Esophagus squamous epithelium (tissue), 5 donors: ENCODE results near the gene HS3ST2. TPM values are rescaled to one million over a fixed set of nuclear protein-coding genes. Genes with fewer than 3 reads are reported as not detected.
"Not testable (repeated sequence)": the region's sequence is repeated elsewhere in the genome, so short reads cannot be mapped to it uniquely, and the experiment has no call there.

ENCODE experiments used
- DNase-seq: peaks from one replicate; lab custom pipeline; 2025; lab: John Stamatoyannopoulos, UW
- H3K27ac ChIP-seq, 4 donors: fragments of 200-600 bp; sonication (generic); one replicate each; pipeline ENCODE4 v1.5.1; 2016 to 2019; ENCODE audit warnings: mild to moderate bottlenecking in 1 of 4
- H3K27me3 ChIP-seq, 4 donors: fragments of 200-600 bp; sonication (generic); 1 replicate in 3 of 4; 2 replicates in 1 of 4; pipeline versions ENCODE4 v1.5.1 to v1.6.0; 2017 to 2021; ENCODE audit warnings: antibody characterized with exemption in 1 of 4
- H3K36me3 ChIP-seq, 3 donors: fragments of 200-600 bp; sonication (generic); one replicate each; pipeline ENCODE4 v1.5.1; 2016 to 2019
- H3K4me1 ChIP-seq, 3 donors: fragments of 200-600 bp; sonication (generic); one replicate each; pipeline ENCODE4 v1.5.1; 2017 to 2019
- H3K4me3 ChIP-seq, 4 donors: fragments of 200-600 bp; sonication (generic); 1 replicate in 3 of 4; 2 replicates in 1 of 4; pipeline ENCODE4 v1.5.1; 2016 to 2019; ENCODE audit warnings: mild to moderate bottlenecking in 2 of 4, moderate library complexity in 1 of 4
- H3K9me3 ChIP-seq, 3 donors: fragments of 200-600 bp; sonication (generic); one replicate each; pipeline ENCODE4 v1.5.1; 2016 to 2019
- CTCF ChIP-seq, 6 experiments: fragments of 450-650 bp in 4 of 6; fragments of 200-600 bp in 2 of 6; sonication (generic) in 2 of 6; IDR thresholded peaks; one replicate each; pipeline ENCODE4 v1.5.1; 2016 to 2019; ENCODE audit warnings: antibody characterized with exemption in 6 of 6, mild to moderate bottlenecking in 4 of 6, moderate library complexity in 4 of 6
- POLR2A ChIP-seq, 4 donors: fragments of 450-650 bp; IDR thresholded peaks; one replicate each; pipeline ENCODE4 v1.6.1; 2017; ENCODE audit warnings: antibody characterized with exemption in 4 of 4, mild to moderate bottlenecking in 4 of 4, moderate library complexity in 3 of 4
- WGBS, 2 donors: methylation state at CpG; one replicate each; pipeline ENCODE4 v1.1.5; 2018; 5-methylcytosine and 5-hydroxymethylcytosine counted together
- intact Hi-C: fragments of 100-400 bp; cut with DNase I; formaldehyde crosslinking; loops from one replicate; pipeline ENCODE4 v1.15.0; 2022
- total RNA-seq, 4 donors: library from RNA; depleted of rRNA; stranded (reverse); fragments of >200 nt; gene quantifications; one replicate each; pipeline ENCODE4 v1.1.0, GENCODE V29; 2016
- donor health status: DM: yes; HTN: yes; CAD: no.

Gene HS3ST2
- total RNA-seq, 4 donors from 2014 or later, result 0.12 to 0.76 (median 0.30) TPM; not detected in 1

GRCh38 chr16:22888791-22889190 lies 74.8 kb downstream of the HS3ST2 start:
- 26 to 40% methylated on average over 4 of the region's 4 CpGs for WGBS, 2 donors
- TF ChIP-seq CTCF (IDR thresholded peaks at IDR 0.05) (no peak), POLR2A (IDR thresholded peaks at IDR 0.05) (no peak)
- H3K9me3 ChIP-seq, result no peaks in the 10 kb centered on the region

GRCh38 chr16:22890976-22891375 lies 77.0 kb downstream of the HS3ST2 start:
- DNase-seq, result no peak
- H3K9me3 ChIP-seq, result no peaks in the 10 kb centered on the region
- H3K27ac ChIP-seq, result no peak overlapping the region
- no peaks in the 10 kb centered on the region for H3K36me3 ChIP-seq
- H3K4me3 ChIP-seq, result no peak overlapping the region
- no peaks in the 10 kb centered on the region for H3K4me1 ChIP-seq
- intact Hi-C loops, result no loop called here
- 71 to 73% methylated on average over 7 of the region's 7 CpGs for WGBS, 2 donors
- no peak for TF ChIP-seq CTCF (IDR thresholded peaks at IDR 0.05)
- no peak for TF ChIP-seq POLR2A (IDR thresholded peaks at IDR 0.05)
- peaks cover 0 to 28% (median 0%) of the 10 kb centered on the region in 4 donors for H3K27me3 ChIP-seq

More at GRCh38 chr16:22888791-22889190, 74.8 kb downstream of the HS3ST2 start:
- H3K27me3 ChIP-seq, result peaks cover 0 to 17% (median 0%) of the 10 kb centered on the region in 4 donors
- DNase-seq, result no peak
- H3K36me3 ChIP-seq, result no peaks in the 10 kb centered on the region
- H3K27ac ChIP-seq, result no peak overlapping the region
- no peak overlapping the region for H3K4me3 ChIP-seq
- intact Hi-C loops, result no loop called here
- no peaks in the 10 kb centered on the region for H3K4me1 ChIP-seq

GRCh38 chr16:22897184-22897583 lies 83.2 kb downstream of the HS3ST2 start:
- Histone ChIP-seq H3K4me3 (no peak overlapping the region), H3K9me3 (no peaks in the 10 kb centered on the region), H3K27ac (no peak overlapping the region), H3K4me1 (peaks cover 0 to 9% (median 3%) of the 10 kb centered on the region in 3 donors), H3K36me3 (no peaks in the 10 kb centered on the region), H3K27me3 (peaks cover 0 to 69% (median 0%) of the 10 kb centered on the region in 4 donors)
- DNase-seq, result no peak
- intact Hi-C loops, result no loop called here
- 36 to 59% methylated on average over 1 of the region's 1 CpG for WGBS, 2 donors
- TF ChIP-seq POLR2A (IDR thresholded peaks at IDR 0.05) (no peak), CTCF (IDR thresholded peaks at IDR 0.05) (no peak)

GRCh38 chr16:22898131-22898530 lies 84.2 kb downstream of the HS3ST2 start:
- no peaks in the 10 kb centered on the region for H3K9me3 ChIP-seq
- peaks cover 0 to 76% (median 0%) of the 10 kb centered on the region in 4 donors for H3K27me3 ChIP-seq
- no peaks in the 10 kb centered on the region for H3K36me3 ChIP-seq
- TF ChIP-seq POLR2A (IDR thresholded peaks at IDR 0.05) (no peak), CTCF (IDR thresholded peaks at IDR 0.05) (no peak)
- intact Hi-C loops, result no loop called here
- peaks cover 0 to 9% (median 3%) of the 10 kb centered on the region in 3 donors for H3K4me1 ChIP-seq
- H3K4me3 ChIP-seq, result no peak overlapping the region
- no peak overlapping the region for H3K27ac ChIP-seq
- no peak for DNase-seq

GRCh38 chr16:22898874-22899348 lies 84.9 kb downstream of the HS3ST2 start:
- peaks cover 0 to 9% (median 3%) of the 10 kb centered on the region in 3 donors for H3K4me1 ChIP-seq
- DNase-seq, result no peak
- peaks cover 0 to 80% (median 0%) of the 10 kb centered on the region in 4 donors for H3K27me3 ChIP-seq
- 2 to 3% methylated on average over 10 of the region's 10 CpGs for WGBS, 2 donors
- H3K4me3 ChIP-seq, result no peak overlapping the region
- TF ChIP-seq CTCF (IDR thresholded peaks at IDR 0.05) (peak; percentile 30 to 79 (median 70)), POLR2A (IDR thresholded peaks at IDR 0.05) (no peak)
- no peaks in the 10 kb centered on the region for H3K9me3 ChIP-seq
- intact Hi-C loops, result no loop called here
- no peaks in the 10 kb centered on the region for H3K36me3 ChIP-seq
- no peak overlapping the region for H3K27ac ChIP-seq

- H3K4me1 ChIP-seq, H3K4me3 ChIP-seq, H3K9me3 ChIP-seq, H3K36me3 ChIP-seq, DNase-seq, H3K27ac ChIP-seq, intact Hi-C loops: not testable (repeated sequence)
- H3K27me3 ChIP-seq, result peaks cover 0 to 80% (median 0%) of the 10 kb centered on the region in 4 donors
- WGBS, 2 donors, result 56 to 63% methylated on average over 4 of the region's 4 CpGs
Observed at GRCh38 chr16:22899567-22899966, 85.6 kb downstream of the HS3ST2 start.
